ENCODE data around the gene BMS1. TPM values are rescaled to one million over a fixed set of nuclear protein-coding genes. Genes with fewer than 3 reads are reported as not detected.

BMS1 gene
- total RNA-seq, 1 experiment from 2014 or later, result 40.0 TPM

DNA sequence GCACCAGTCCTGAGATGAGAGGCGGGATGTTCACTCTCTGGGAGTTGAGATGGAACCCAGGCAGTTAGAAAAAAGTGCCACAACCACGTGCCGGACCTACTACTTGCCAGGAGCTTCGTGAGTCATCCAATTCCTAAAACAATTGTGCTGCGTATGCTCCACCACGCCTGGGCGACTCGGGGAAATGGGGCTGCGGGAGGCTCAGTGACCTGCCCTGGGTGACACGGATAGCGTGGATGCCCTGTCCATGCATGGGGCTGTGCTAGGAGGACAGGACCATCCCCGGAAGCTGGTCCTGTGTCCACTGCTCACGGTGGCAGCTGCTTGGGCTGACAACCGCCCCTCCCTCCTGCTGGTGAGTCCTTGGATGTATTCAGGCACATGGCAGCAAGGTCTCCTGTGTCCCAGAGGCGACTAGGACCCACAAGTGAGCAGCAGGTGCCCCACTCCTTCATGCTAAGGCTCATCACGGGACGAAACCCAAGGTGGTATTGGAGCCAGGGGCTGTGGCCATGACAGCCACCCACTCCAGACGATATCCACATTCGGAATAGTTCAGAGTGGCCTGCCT, 90.4 kb downstream of the BMS1 start (continued):
- TF ChIP-seq RAD21 (IDR thresholded peaks at IDR 0.05; ENCODE audit: low read depth) (no peak), ZFX (IDR thresholded peaks at IDR 0.05) (no peak), ZNF274 (IDR thresholded peaks at IDR 0.05; ENCODE audit: low read depth, low read length) (no peak), SIN3A (IDR thresholded peaks at IDR 0.05; ENCODE audit: low read depth) (no peak), FOSL1 (IDR thresholded peaks at IDR 0.05; ENCODE audit: low read depth) (no peak), TCF7L2 (IDR thresholded peaks at IDR 0.05; ENCODE audit: borderline replicate concordance, extremely low read depth, insufficient read depth, insufficient read length) (no peak)
- TF ChIP-seq, protein P1, sequence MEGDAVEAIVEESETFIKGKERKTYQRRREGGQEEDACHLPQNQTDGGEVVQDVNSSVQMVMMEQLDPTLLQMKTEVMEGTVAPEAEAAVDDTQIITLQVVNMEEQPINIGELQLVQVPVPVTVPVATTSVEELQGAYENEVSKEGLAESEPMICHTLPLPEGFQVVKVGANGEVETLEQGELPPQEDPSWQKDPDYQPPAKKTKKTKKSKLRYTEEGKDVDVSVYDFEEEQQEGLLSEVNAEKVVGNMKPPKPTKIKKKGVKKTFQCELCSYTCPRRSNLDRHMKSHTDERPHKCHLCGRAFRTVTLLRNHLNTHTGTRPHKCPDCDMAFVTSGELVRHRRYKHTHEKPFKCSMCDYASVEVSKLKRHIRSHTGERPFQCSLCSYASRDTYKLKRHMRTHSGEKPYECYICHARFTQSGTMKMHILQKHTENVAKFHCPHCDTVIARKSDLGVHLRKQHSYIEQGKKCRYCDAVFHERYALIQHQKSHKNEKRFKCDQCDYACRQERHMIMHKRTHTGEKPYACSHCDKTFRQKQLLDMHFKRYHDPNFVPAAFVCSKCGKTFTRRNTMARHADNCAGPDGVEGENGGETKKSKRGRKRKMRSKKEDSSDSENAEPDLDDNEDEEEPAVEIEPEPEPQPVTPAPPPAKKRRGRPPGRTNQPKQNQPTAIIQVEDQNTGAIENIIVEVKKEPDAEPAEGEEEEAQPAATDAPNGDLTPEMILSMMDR (IDR thresholded peaks at IDR 0.05 in 2 of 3, conservative IDR thresholded peaks at IDR 0.05 in 1 of 3; ENCODE audit: borderline replicate concordance in 1 of 3, insufficient read depth in 1 of 3, low read depth in 2 of 3, low read length in 2 of 3), result no peak

DNA sequence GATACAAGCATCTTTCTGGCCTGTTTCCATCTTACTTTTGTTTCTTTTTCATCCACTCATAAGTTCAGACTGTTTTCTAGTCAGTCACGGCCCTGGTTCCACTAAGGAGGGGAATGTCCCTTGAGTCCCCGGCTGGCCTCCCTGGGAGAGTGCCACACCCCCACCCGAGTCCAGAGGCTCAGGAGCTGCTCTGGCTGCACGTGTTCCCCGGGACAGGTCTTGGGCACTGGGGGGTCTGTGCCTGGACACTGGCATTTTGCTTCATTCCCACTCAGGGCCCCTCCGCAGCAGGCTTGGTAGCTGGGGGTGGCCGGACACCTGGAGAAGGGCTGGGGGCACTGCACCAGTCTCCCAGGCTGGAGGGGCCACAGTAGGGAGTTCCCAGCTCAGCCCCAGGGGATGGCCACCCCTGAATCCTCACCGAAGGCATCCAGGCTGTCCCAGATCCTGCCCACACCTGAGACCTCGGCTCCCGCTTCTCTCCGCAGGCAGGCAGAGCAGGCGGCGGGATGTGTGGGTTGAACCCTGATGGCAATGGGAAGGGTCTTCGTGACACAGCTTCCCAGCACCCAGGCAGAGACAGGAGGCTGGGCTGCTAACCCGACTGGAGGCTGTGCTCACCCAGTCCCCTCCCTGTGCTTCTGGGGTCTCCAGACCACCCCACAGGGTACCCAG, 92.3 kb downstream of the BMS1 start:
- no peak overlapping the region for H3K4me3 ChIP-seq (replicated peaks in 1 of 2; ENCODE audit: low read depth in 1 of 2, low read length in 2 of 2)
- no peaks in the 10 kb centered on the region for H3K9me2 ChIP-seq (ENCODE audit: insufficient read depth)
- no peak for TF ChIP-seq SP1 (IDR thresholded peaks at IDR 0.05; ENCODE audit: low read depth)
- no peak for TF ChIP-seq POLR2A (IDR thresholded peaks at IDR 0.05; ENCODE audit: borderline replicate concordance, extremely low read depth, insufficient read depth, insufficient read length)
- no peak for TF ChIP-seq EGR1 (IDR thresholded peaks at IDR 0.05; ENCODE audit: low read depth)
- no peak for TF ChIP-seq TCF7L2 (IDR thresholded peaks at IDR 0.05; ENCODE audit: borderline replicate concordance, extremely low read depth, insufficient read depth, insufficient read length)
- no peak for TF ChIP-seq RAD21 (IDR thresholded peaks at IDR 0.05; ENCODE audit: low read depth)
- H3K4me2 ChIP-seq (ENCODE audit: low read length), result no peak overlapping the region
- no peak overlapping the region for H3K9ac ChIP-seq (ENCODE audit: low read length)
- H3K79me2 ChIP-seq (ENCODE audit: insufficient read depth, low read length), result no peaks in the 10 kb centered on the region
- no peaks in the 10 kb centered on the region for H3K9me3 ChIP-seq (ENCODE audit: control insufficient read depth in 1 of 2, insufficient read depth in 1 of 2, low read depth in 1 of 2, low read length in 2 of 2)
- intact Hi-C loops (cut with micrococcal nuclease), result no loop called here
- ChIA-PET RAD21 (ENCODE audit: low non-redundant PET in 1 of 2, low total read pairs in 2 of 2, uncharacterized antibody in 2 of 2, unreplicated experiment in 2 of 2) (no interaction called here), CTCF (no interaction called here), POLR2A (no interaction called here)
- no peak for ATAC-seq
- H4K20me1 ChIP-seq (ENCODE audit: insufficient read depth), result no peaks in the 10 kb centered on the region
- peaks cover 0 to 8% of the 10 kb centered on the region in 2 experiments; a peak in 1 of 4 replicates for H3K4me1 ChIP-seq (ENCODE audit: control insufficient read depth in 1 of 2, insufficient read depth in 2 of 2, low read length in 2 of 2)
- H3K27me3 ChIP-seq (ENCODE audit: insufficient read depth, low read length), result no peaks in the 10 kb centered on the region
- no peak for DNase-seq (ENCODE audit: low read depth, low spot score)
- BruUV-seq (replicated peaks), result no TSS peak
- no peak overlapping the region for H2AFZ ChIP-seq (ENCODE audit: low read depth, low read length, poor library complexity, severe bottlenecking)
- no peak overlapping the region for H3K27ac ChIP-seq (ENCODE audit: low read depth, low read length)
- no peaks in the 10 kb centered on the region for H3K36me3 ChIP-seq (ENCODE audit: control insufficient read depth in 1 of 2, insufficient read depth in 2 of 2, low read length in 2 of 2)
